DMS53 treated with DMSO at 0.1 percent for 48 hours (cell line): Measurements from ENCODE around the gene ARRB2.

Source experiments
- DNase-seq: peaks from one replicate; lab custom pipeline; 2025; ENCODE audit not compliant: unreplicated experiment; lab: John Stamatoyannopoulos, UW

Gene ARRB2

GRCh38 chr17:4724650-4725049 is 14.2 kb downstream of the ARRB2 start:
- DNase-seq: no peak

- no peak for DNase-seq
Measured at GRCh38 chr17:4725646-4726310, 15.3 kb downstream of the ARRB2 start.

GRCh38 chr17:4728124-4728523 is 17.7 kb downstream of the ARRB2 start:
- DNase-seq: no peak

- DNase-seq: no peak
Measured at GRCh38 chr17:4733073-4733531, 22.7 kb downstream of the ARRB2 start.

- DNase-seq: no peak
Measured at GRCh38 chr17:4734857-4735475, 24.5 kb downstream of the ARRB2 start.

GRCh38 chr17:4735876-4736651 is 25.6 kb downstream of the ARRB2 start:
- no peak for DNase-seq

- no peak for DNase-seq
Measured at GRCh38 chr17:4738136-4739121, 28.0 kb downstream of the ARRB2 start.

GRCh38 chr17:4739122-4740024 is 28.9 kb downstream of the ARRB2 start, which contains the start of the genes CXCL16 and ZMYND15:
TSS of gene CXCL16 (minus strand) at chr17:4739928. CDS start at chr17:4739339, 589 bp downstream.
TSS of gene ZMYND15 (plus strand) at chr17:4739833. CDS start at chr17:4740549, 716 bp downstream.
- peak; percentile 9 for DNase-seq

- no peak for DNase-seq
Measured at GRCh38 chr17:4740025-4740351, 29.6 kb downstream of the ARRB2 start.

GRCh38 chr17:4740584-4740983 is 30.2 kb downstream of the ARRB2 start:
- no peak for DNase-seq

GRCh38 chr17:4741544-4741943 is 31.1 kb downstream of the ARRB2 start:
- no peak for DNase-seq

- DNase-seq: no peak
Measured at GRCh38 chr17:4742133-4742532, 31.7 kb downstream of the ARRB2 start.

GRCh38 chr17:4742629-4743028 is 32.2 kb downstream of the ARRB2 start:
- no peak for DNase-seq

GRCh38 chr17:4743216-4743615 is 32.8 kb downstream of the ARRB2 start:
- DNase-seq: no peak

- no peak for DNase-seq
Measured at GRCh38 chr17:4743898-4744297, 33.5 kb downstream of the ARRB2 start.

- no peak for DNase-seq
Measured at GRCh38 chr17:4744999-4745969, 34.9 kb downstream of the ARRB2 start.

- DNase-seq: no peak
Measured at GRCh38 chr17:4747847-4748246, 37.4 kb downstream of the ARRB2 start.

GRCh38 chr17:4748686-4749085 is 38.3 kb downstream of the ARRB2 start:
- no peak for DNase-seq

- DNase-seq: no peak
Measured at GRCh38 chr17:4750606-4751005, 40.2 kb downstream of the ARRB2 start.
